HG02610 (cell line): ENCODE results near the gene PRELID1.

Source experiments
- ATAC-seq: cut with Tn5 transposase; IDR thresholded peaks from one replicate; pipeline ENCODE4 v1.9.1; 2021; ENCODE audit warnings: mild to moderate bottlenecking, moderate library complexity; ENCODE audit not compliant: unreplicated experiment

PRELID1 gene

GRCh38 chr5:177355868-177356168, 52.2 kb downstream of the PRELID1 start:
- no peak for ATAC-seq
